Activated CD4-positive, CD25-positive, alpha-beta regulatory T cell treated with anti-CD3 and anti-CD28 coated beads, Interleukin-2, amount 50 U/mL, for 24 hours (primary cell): Measurements from ENCODE around the gene ITGA11.
A peak's percentile ranks its signal among the peaks of the same experiment; 100 is the strongest.

Source experiments
- ATAC-seq, 2 donors: fragments of 150-1000 bp; cut with Tn5 transposase; one replicate each; pipeline ENCODE4 v1.10.0; 2021; ENCODE audit warnings: mild to moderate bottlenecking in 1 of 2, moderate library complexity in 1 of 2

The ITGA11 gene

GRCh38 chr15:68285259-68285980 lies 146.5 kb downstream of the ITGA11 start:
- ATAC-seq = no peak

GRCh38 chr15:68284616-68285258 lies 147.2 kb downstream of the ITGA11 start:
- ATAC-seq = no peak

GRCh38 chr15:68283401-68283800 lies 148.6 kb downstream of the ITGA11 start:
- ATAC-seq = no peak

- no peak for ATAC-seq
These were observed 151.0 kb downstream of the ITGA11 start for GRCh38 chr15:68281008-68281407.

GRCh38 chr15:68279779-68280753 lies 151.9 kb downstream of the ITGA11 start:
- ATAC-seq = no peak

- ATAC-seq = peak in 1 of 2 donors; percentile 2
These were observed 153.2 kb downstream of the ITGA11 start for GRCh38 chr15:68278595-68279405.

GRCh38 chr15:68278345-68278594 lies 153.7 kb downstream of the ITGA11 start:
- ATAC-seq = no peak

- peak; percentile 82 to 83 for ATAC-seq
These were observed 154.2 kb downstream of the ITGA11 start, which contains the start of gene FEM1B for GRCh38 chr15:68277603-68278344. Gene FEM1B, plus strand, starts transcription at chr15:68277745. Its CDS starts 673 bp downstream, at chr15:68278418.

GRCh38 chr15:68277131-68277602 lies 154.8 kb downstream of the ITGA11 start:
- ATAC-seq = peak; percentile 5

- no peak for ATAC-seq
These were observed 155.3 kb downstream of the ITGA11 start for GRCh38 chr15:68276668-68277067.

- ATAC-seq = no peak
These were observed 156.7 kb downstream of the ITGA11 start for GRCh38 chr15:68275165-68275746.

- no peak for ATAC-seq
These were observed 157.6 kb downstream of the ITGA11 start for GRCh38 chr15:68274201-68274848.

- no peak for ATAC-seq
These were observed 159.2 kb downstream of the ITGA11 start for GRCh38 chr15:68272721-68273271.

GRCh38 chr15:68271854-68272471 lies 160.0 kb downstream of the ITGA11 start:
- no peak for ATAC-seq

- no peak for ATAC-seq
These were observed 163.6 kb downstream of the ITGA11 start for GRCh38 chr15:68268405-68268804.

GRCh38 chr15:68265674-68266073 lies 166.3 kb downstream of the ITGA11 start:
- ATAC-seq = no peak

- ATAC-seq = no peak
These were observed 166.9 kb downstream of the ITGA11 start for GRCh38 chr15:68265081-68265480.

- ATAC-seq = no peak
These were observed 167.7 kb downstream of the ITGA11 start for GRCh38 chr15:68264282-68264681.

GRCh38 chr15:68262514-68263356 lies 169.2 kb downstream of the ITGA11 start:
- ATAC-seq = no peak
